Esophagus squamous epithelium (tissue), 4 donors: Measurements from ENCODE around the gene KRTAP10-2.

Experiments used
- CTCF ChIP-seq, 6 experiments: fragments of 450-650 bp in 4 of 6; fragments of 200-600 bp in 2 of 6; sonication (generic) in 2 of 6; IDR thresholded peaks; one replicate each; pipeline ENCODE4 v1.5.1; 2016 to 2019; ENCODE audit warnings: antibody characterized with exemption in 6 of 6, mild to moderate bottlenecking in 4 of 6, moderate library complexity in 4 of 6
- POLR2A ChIP-seq, 4 donors: fragments of 450-650 bp; IDR thresholded peaks; one replicate each; pipeline ENCODE4 v1.6.1; 2017; ENCODE audit warnings: antibody characterized with exemption in 4 of 4, mild to moderate bottlenecking in 4 of 4, moderate library complexity in 3 of 4

- TF ChIP-seq CTCF (IDR thresholded peaks at IDR 0.05) (no peak), POLR2A (IDR thresholded peaks at IDR 0.05) (no peak)
Measured at GRCh38 chr21:44529503-44530125, 21.7 kb downstream of the KRTAP10-2 start.
